GM18498 (cell line): Measurements from ENCODE around the gene SSR3.
"Not testable (repeated sequence)": the region's sequence is repeated elsewhere in the genome, so short reads cannot be mapped to it uniquely, and the experiment has no call there.

Experiments
- ATAC-seq: cut with Tn5 transposase; IDR thresholded peaks from one replicate; pipeline ENCODE4 v1.9.1; 2021; ENCODE audit warnings: mild to moderate bottlenecking, moderate library complexity; ENCODE audit not compliant: unreplicated experiment

The SSR3 gene

GRCh38 chr3:156576651-156577348, 21.9 kb upstream of the SSR3 start:
- ATAC-seq, result no peak

- no peak for ATAC-seq
These were observed 21.1 kb upstream of the SSR3 start for GRCh38 chr3:156576051-156576450.

- no peak for ATAC-seq
These were observed 20.7 kb upstream of the SSR3 start for GRCh38 chr3:156575641-156576040.

DNA sequence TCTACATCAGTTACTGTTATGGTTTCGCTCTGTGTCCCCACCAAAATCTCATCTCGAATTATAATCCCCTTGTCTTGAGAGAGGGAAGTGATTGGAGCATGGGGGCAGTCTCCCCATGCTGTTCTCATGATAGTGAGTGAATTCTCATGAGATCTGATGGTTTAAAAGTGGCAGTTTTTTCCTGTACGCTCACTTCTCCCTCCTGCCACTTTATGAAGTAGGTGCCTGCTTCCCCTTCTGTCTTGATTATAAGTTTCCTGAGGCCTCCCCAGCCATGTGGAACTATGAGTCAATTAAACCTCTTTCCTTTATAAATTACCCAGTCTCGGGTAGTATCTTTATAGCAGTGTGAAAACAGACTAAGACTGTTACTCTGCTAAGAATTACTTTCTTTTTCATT, 15.0 kb upstream of the SSR3 start:
- not testable (repeated sequence) for ATAC-seq

- not testable (repeated sequence) for ATAC-seq
These were observed 14.1 kb upstream of the SSR3 start for GRCh38 chr3:156569016-156569415.

GRCh38 chr3:156563900-156564682, 9.2 kb upstream of the SSR3 start:
- ATAC-seq, result no peak

GRCh38 chr3:156562486-156562885, 7.6 kb upstream of the SSR3 start:
- not testable (repeated sequence) for ATAC-seq

DNA sequence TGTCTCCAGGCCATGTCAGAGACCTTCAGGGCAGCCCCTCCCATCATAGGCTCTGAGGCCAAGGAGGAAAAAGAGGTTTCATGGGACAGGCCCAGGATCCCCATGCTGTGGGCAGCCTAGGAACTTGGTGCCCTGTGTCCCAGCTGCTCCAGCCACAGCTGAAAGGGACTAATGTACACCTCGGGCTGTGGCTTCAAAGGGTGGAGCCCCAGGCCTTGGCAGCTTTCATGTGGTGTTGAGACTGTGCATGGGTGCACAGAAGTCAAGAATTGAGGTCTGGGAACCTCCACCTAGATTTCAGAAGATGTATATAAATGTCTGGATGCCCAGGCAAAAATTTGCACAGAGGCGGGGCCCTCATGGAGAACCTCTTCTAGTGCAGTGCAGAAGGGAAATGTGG, 6.6 kb upstream of the SSR3 start:
- ATAC-seq, result no peak

- no peak for ATAC-seq
These were observed 4.4 kb upstream of the SSR3 start for GRCh38 chr3:156559321-156559720.

DNA sequence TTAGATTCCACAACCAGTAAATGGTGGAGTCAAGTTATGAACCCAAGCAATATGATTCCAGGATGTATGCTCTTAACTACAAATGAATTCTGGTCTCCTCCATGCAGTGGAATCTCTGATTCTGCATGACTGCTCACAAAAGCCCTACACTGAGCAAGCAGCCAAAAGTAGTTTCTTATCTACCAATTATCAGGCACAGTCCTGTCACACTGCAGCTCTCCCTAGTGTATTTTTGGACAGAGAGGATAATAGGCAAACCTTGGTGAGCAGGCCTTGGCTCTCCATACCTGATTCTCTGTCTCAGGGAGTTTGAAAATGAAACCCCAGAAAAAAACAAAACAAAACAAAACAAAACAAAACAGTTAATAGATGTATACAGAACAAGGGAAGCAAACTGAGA, 3.5 kb upstream of the SSR3 start:
- ATAC-seq, result no peak

- ATAC-seq, result no peak
These were observed 439 bp downstream of the SSR3 start for GRCh38 chr3:156554515-156554841.

- no peak for ATAC-seq
These were observed 1.1 kb downstream of the SSR3 start for GRCh38 chr3:156553705-156554356.

- ATAC-seq, result no peak
These were observed 1.9 kb downstream of the SSR3 start for GRCh38 chr3:156552973-156553372.

GRCh38 chr3:156551746-156552145, 3.2 kb downstream of the SSR3 start:
- ATAC-seq, result no peak

DNA sequence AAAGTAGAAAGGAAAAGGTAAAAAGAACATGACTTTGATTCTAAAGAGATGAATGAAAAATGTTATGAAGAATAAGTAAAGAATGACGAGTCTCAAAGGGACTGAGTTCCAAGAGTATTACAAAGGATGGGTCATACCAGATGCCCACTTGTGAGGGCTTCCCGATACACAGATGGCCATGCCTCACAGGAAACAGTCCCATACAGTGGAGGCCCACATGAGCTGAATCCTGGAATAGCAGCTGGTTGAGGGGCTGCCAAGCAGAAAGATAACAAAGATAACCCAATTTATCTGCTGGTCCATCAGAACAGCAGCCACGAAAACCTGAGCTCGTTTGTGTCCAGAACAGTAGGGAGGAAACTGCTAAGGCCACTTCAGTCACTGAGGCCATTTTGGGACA, 3.7 kb downstream of the SSR3 start:
- no peak for ATAC-seq

- ATAC-seq, result no peak
These were observed 6.0 kb downstream of the SSR3 start for GRCh38 chr3:156548902-156549301.

DNA sequence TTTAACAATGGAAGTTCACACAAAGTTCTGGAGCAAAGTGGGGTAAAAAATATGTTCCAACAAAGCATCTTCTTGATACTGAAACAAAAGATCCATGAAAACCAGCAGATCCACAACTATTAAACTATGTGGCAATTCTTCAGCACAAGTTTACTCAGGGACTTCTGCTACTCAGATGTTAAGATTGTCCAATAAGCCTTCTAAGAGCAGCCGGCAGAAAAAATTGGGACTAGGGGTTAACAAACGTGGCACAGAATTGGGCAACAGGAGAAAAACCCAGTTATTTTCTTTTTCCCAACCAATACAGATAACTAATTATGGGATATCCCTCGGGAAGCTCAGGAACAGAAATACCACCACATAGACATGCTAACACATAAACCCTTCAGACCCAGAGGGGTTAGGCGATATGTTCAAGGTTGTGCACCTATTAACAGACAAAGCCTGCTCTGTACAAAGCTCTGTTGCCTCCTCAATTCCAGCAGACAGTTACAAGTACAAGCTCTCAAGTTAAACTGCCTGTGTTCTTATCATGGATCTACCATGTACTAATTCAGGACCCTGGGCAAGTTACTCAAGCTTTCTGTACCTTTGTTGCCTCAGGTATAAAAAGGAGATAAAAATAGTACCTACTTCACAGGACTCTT, 6.8 kb downstream of the SSR3 start:
- no peak for ATAC-seq

DNA sequence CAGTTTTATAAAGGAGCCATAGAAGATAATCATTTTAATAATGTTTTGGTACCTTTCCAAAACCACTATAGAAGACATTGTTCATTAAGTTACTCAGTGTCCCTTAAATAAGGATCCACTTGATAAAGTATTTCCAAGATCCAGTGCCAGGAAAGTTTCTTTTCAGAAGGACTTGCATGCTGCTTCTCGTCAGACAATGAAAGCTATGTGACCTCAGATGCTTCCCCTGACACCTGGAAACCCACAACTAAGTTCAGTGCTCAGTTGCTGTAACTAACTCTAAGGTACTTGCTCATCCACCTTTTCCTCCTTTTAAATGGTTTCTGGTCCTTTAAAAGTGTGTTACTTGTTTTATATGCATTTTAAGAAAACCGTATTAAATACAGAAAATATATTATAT, 7.3 kb downstream of the SSR3 start:
- no peak for ATAC-seq

GRCh38 chr3:156543043-156543555, 11.8 kb downstream of the SSR3 start:
- ATAC-seq, result no peak

- no peak for ATAC-seq
These were observed 12.5 kb downstream of the SSR3 start for GRCh38 chr3:156542101-156543042.
